Liver (tissue), 2 donors: ENCODE data around the gene PNKP.

Source experiments
- CTCF ChIP-seq: fragments of 150-350 bp; IDR thresholded peaks from 2 replicates; pipeline ENCODE4 v1.5.1; 2017; ENCODE audit warnings: improper control_type of control experiment, low read depth, low read length; ENCODE audit not compliant: missing input control
- FOXA1 ChIP-seq: IDR thresholded peaks from 2 replicates; pipeline ENCODE4 v1.6.1; 2016; ENCODE audit warnings: antibody characterized with exemption
- FOXA2 ChIP-seq: IDR thresholded peaks from 2 replicates; pipeline ENCODE4 v1.6.1; 2016; ENCODE audit warnings: antibody characterized with exemption
- TF ChIP-seq, protein P1 (sequence below): IDR thresholded peaks from 2 replicates; pipeline ENCODE4 v1.6.1; 2016; ENCODE audit warnings: antibody characterized with exemption
- donor health status: healthy.

GRCh38 chr19:49915271-49915670 is 47.9 kb upstream of the PNKP start:
- TF ChIP-seq CTCF (no peak), FOXA1 (no peak), FOXA2 (no peak)
- TF ChIP-seq, protein P1, sequence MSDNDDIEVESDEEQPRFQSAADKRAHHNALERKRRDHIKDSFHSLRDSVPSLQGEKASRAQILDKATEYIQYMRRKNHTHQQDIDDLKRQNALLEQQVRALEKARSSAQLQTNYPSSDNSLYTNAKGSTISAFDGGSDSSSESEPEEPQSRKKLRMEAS: no peak
